ENCODE results near the gene SRGAP3. TPM values are rescaled to one million over a fixed set of nuclear protein-coding genes. Genes with fewer than 3 reads are reported as not detected.

The SRGAP3 gene
- total RNA-seq, 2 donors from 2014 or later = 5.7 to 6.1 TPM

GRCh38 chr3:8992854-8993253 lies 256.6 kb downstream of the SRGAP3 start:
- DNase-seq = no peak
- H3K27ac ChIP-seq = no peak overlapping the region
- no peaks in the 10 kb centered on the region for H3K9me3 ChIP-seq
- no peaks in the 10 kb centered on the region for H3K36me3 ChIP-seq
- no peak for TF ChIP-seq CTCF (IDR thresholded peaks at IDR 0.05)
- H3K4me3 ChIP-seq = no peak overlapping the region
- H3K9ac ChIP-seq (ENCODE audit: low read depth in 2 of 2, low read length in 2 of 2) = no peak overlapping the region
- intact Hi-C loops (cut with DNase I) = no loop called here
- no peaks in the 10 kb centered on the region for H3K27me3 ChIP-seq
- H3K4me1 ChIP-seq = no peaks in the 10 kb centered on the region

- DNase-seq = no peak
- intact Hi-C loops (cut with DNase I) = no loop called here
- H3K27me3 ChIP-seq = no peaks in the 10 kb centered on the region
- no peaks in the 10 kb centered on the region for H3K4me1 ChIP-seq
- no peak overlapping the region for H3K4me3 ChIP-seq
- no peak overlapping the region for H3K27ac ChIP-seq
- no peaks in the 10 kb centered on the region for H3K9me3 ChIP-seq
- TF ChIP-seq CTCF (IDR thresholded peaks at IDR 0.05) = no peak
- H3K36me3 ChIP-seq = no peaks in the 10 kb centered on the region
- H3K9ac ChIP-seq (ENCODE audit: low read depth in 2 of 2, low read length in 2 of 2) = no peak overlapping the region
Measured at GRCh38 chr3:8992199-8992598, 257.2 kb downstream of the SRGAP3 start.

GRCh38 chr3:8990266-8991215 lies 258.9 kb downstream of the SRGAP3 start:
- no peaks in the 10 kb centered on the region for H3K4me1 ChIP-seq
- H3K9ac ChIP-seq (ENCODE audit: low read depth in 2 of 2, low read length in 2 of 2) = no peak overlapping the region
- H3K4me3 ChIP-seq = no peak overlapping the region
- H3K27me3 ChIP-seq = no peaks in the 10 kb centered on the region
- DNase-seq = no peak
- no peaks in the 10 kb centered on the region for H3K9me3 ChIP-seq
- intact Hi-C loops (cut with DNase I) = no loop called here
- H3K27ac ChIP-seq = no peak overlapping the region
- no peak for TF ChIP-seq CTCF (IDR thresholded peaks at IDR 0.05)
- H3K36me3 ChIP-seq = no peaks in the 10 kb centered on the region

- no peak for TF ChIP-seq CTCF (IDR thresholded peaks at IDR 0.05)
- intact Hi-C loops (cut with DNase I) = loop anchor here (2.0 to 5.0 kb wide), 2 partner anchors 78 to 313 kb away; no protein-coding TSS in a partner anchor
- no peak overlapping the region for H3K9ac ChIP-seq (ENCODE audit: low read depth in 2 of 2, low read length in 2 of 2)
Measured at GRCh38 chr3:8988791-8989558, 260.5 kb downstream of the SRGAP3 start.

GRCh38 chr3:8988384-8988655 lies 261.1 kb downstream of the SRGAP3 start:
- TF ChIP-seq CTCF (IDR thresholded peaks at IDR 0.05) = no peak
- H3K9me3 ChIP-seq = no peaks in the 10 kb centered on the region
- H3K9ac ChIP-seq (ENCODE audit: low read depth in 2 of 2, low read length in 2 of 2) = no peak overlapping the region
- H3K27me3 ChIP-seq = no peaks in the 10 kb centered on the region
- no peak for DNase-seq
- H3K4me3 ChIP-seq = no peak overlapping the region
- no peaks in the 10 kb centered on the region for H3K36me3 ChIP-seq
- no peak overlapping the region for H3K27ac ChIP-seq
- intact Hi-C loops (cut with DNase I) = loop anchor here (2.0 to 5.0 kb wide), 2 partner anchors 78 to 314 kb away; no protein-coding TSS in a partner anchor
- no peaks in the 10 kb centered on the region for H3K4me1 ChIP-seq

More at GRCh38 chr3:8988791-8989558, 260.5 kb downstream of the SRGAP3 start:
- H3K27ac ChIP-seq = no peak overlapping the region
- H3K4me3 ChIP-seq = no peak overlapping the region
- H3K27me3 ChIP-seq = no peaks in the 10 kb centered on the region
- H3K36me3 ChIP-seq = no peaks in the 10 kb centered on the region
- no peak for DNase-seq
- no peaks in the 10 kb centered on the region for H3K4me1 ChIP-seq
- H3K9me3 ChIP-seq = no peaks in the 10 kb centered on the region

Measured in colonic mucosa (tissue), 4 donors.